EL (cell line): Measurements from ENCODE around the gene JAZF1.

Experiments
- DNase-seq: peaks from one replicate; pipeline ENCODE4 v3.0.0-alpha.2; 2016

The JAZF1 gene

GRCh38 chr7:27955596-27955995, 225.0 kb downstream of the JAZF1 start:
- DNase-seq: no peak

- DNase-seq: no peak
These were observed 225.6 kb downstream of the JAZF1 start for GRCh38 chr7:27955011-27955410.

- DNase-seq: no peak
These were observed 226.8 kb downstream of the JAZF1 start for GRCh38 chr7:27953777-27954176.

GRCh38 chr7:27953361-27953760, 227.2 kb downstream of the JAZF1 start:
- DNase-seq: no peak

- DNase-seq: no peak
These were observed 227.9 kb downstream of the JAZF1 start for GRCh38 chr7:27952456-27953285.

GRCh38 chr7:27950123-27950522, 230.5 kb downstream of the JAZF1 start:
- no peak for DNase-seq

- no peak for DNase-seq
These were observed 231.7 kb downstream of the JAZF1 start for GRCh38 chr7:27948861-27949260.

- no peak for DNase-seq
These were observed 232.9 kb downstream of the JAZF1 start for GRCh38 chr7:27947586-27948278.

GRCh38 chr7:27946351-27946750, 234.2 kb downstream of the JAZF1 start:
- DNase-seq: no peak

- DNase-seq: no peak
These were observed 235.4 kb downstream of the JAZF1 start for GRCh38 chr7:27945058-27945795.

- DNase-seq: no peak
These were observed 236.0 kb downstream of the JAZF1 start for GRCh38 chr7:27944643-27945042.

- no peak for DNase-seq
These were observed 237.4 kb downstream of the JAZF1 start for GRCh38 chr7:27943241-27943640.

GRCh38 chr7:27942711-27943110, 237.9 kb downstream of the JAZF1 start:
- no peak for DNase-seq

GRCh38 chr7:27941522-27941921, 239.1 kb downstream of the JAZF1 start:
- DNase-seq: no peak

GRCh38 chr7:27940341-27940740, 240.3 kb downstream of the JAZF1 start:
- no peak for DNase-seq

- DNase-seq: no peak
These were observed 240.7 kb downstream of the JAZF1 start for GRCh38 chr7:27939893-27940292.

GRCh38 chr7:27936768-27937102, 243.9 kb downstream of the JAZF1 start:
- no peak for DNase-seq

- no peak for DNase-seq
These were observed 244.4 kb downstream of the JAZF1 start for GRCh38 chr7:27936047-27936767.

GRCh38 chr7:27933671-27934565, 246.7 kb downstream of the JAZF1 start:
- DNase-seq: no peak

- DNase-seq: no peak
These were observed 249.6 kb downstream of the JAZF1 start for GRCh38 chr7:27930910-27931476.

- no peak for DNase-seq
These were observed 251.5 kb downstream of the JAZF1 start for GRCh38 chr7:27929127-27929526.

GRCh38 chr7:27928001-27928400, 252.6 kb downstream of the JAZF1 start:
- DNase-seq: no peak
